Liver (tissue), 3 donors: Measurements from ENCODE around the gene OSBPL9.

Source experiments
- GABPA ChIP-seq, 2 donors: IDR thresholded peaks in 1 of 2; conservative IDR thresholded peaks in 1 of 2; 2 replicates each; pipeline ENCODE4 v1.6.1; 2016; ENCODE audit warnings: antibody characterized with exemption in 2 of 2, mild to moderate bottlenecking in 1 of 2, moderate library complexity in 1 of 2
- RAD21 ChIP-seq, 2 donors: IDR thresholded peaks; 2 replicates each; pipeline ENCODE4 v1.6.1; 2016; ENCODE audit warnings: antibody characterized with exemption in 2 of 2, mild to moderate bottlenecking in 2 of 2
- RXRA ChIP-seq, 2 donors: IDR thresholded peaks; 2 replicates each; pipeline ENCODE4 v1.6.1; 2017 to 2018; ENCODE audit warnings: antibody characterized with exemption in 2 of 2, mild to moderate bottlenecking in 1 of 2
- YY1 ChIP-seq: IDR thresholded peaks from 2 replicates; pipeline ENCODE4 v1.6.1; 2016; ENCODE audit warnings: antibody characterized with exemption, mild to moderate bottlenecking
- TF ChIP-seq, protein P1 (sequence below): fragments of 150-350 bp; IDR thresholded peaks from 2 replicates; pipeline ENCODE4 v1.5.1; 2017; ENCODE audit warnings: improper control_type of control experiment, low read depth, low read length; ENCODE audit not compliant: missing input control
- TF ChIP-seq, protein P2 (sequence below): IDR thresholded peaks from 2 replicates; pipeline ENCODE4 v1.6.1; 2016; ENCODE audit warnings: antibody characterized with exemption
- TF ChIP-seq, protein P3 (sequence below): IDR thresholded peaks from 2 replicates; pipeline ENCODE4 v1.6.1; 2016; ENCODE audit warnings: antibody characterized with exemption, mild to moderate bottlenecking
- TF ChIP-seq, protein P4 (sequence below): IDR thresholded peaks from 2 replicates; pipeline ENCODE4 v1.6.1; 2016; ENCODE audit warnings: antibody characterized with exemption
- donor health status: healthy.
- donor health status: healthy.

DNA sequence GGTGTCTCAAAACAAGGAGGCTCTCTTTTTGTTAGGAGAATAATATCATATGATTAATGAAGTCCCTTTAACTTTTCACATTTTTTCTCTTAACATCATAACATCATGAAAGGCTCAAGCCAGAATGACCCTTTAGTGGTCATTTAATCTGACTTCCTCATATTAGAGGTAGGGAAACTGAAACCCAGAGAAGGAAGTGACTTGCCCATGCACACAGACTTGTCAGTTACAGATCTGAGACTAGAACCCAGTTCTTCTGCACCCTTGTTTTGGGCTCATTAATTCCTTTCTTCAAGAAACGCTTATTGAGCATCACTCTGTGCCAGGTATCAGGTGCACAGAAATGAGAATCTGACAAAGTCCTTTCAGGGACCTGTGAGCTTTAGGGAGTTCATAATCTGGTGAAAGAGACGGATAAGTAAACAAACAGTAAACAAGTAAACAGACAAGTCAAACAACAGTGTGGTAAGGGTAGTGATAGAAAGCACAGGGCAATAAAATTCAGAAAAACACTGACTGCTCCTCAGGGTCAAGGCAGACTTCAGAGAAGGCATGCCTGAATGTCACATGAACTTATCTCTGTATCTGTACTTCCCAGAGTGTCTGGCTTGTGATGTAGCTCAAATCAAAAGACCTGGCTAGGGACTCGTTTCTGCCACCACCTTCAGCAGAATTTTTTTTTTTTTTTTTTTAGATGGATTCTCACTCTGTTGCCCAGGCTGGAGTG is 38.3 kb upstream of the OSBPL9 start:
- TF ChIP-seq, protein P1, sequence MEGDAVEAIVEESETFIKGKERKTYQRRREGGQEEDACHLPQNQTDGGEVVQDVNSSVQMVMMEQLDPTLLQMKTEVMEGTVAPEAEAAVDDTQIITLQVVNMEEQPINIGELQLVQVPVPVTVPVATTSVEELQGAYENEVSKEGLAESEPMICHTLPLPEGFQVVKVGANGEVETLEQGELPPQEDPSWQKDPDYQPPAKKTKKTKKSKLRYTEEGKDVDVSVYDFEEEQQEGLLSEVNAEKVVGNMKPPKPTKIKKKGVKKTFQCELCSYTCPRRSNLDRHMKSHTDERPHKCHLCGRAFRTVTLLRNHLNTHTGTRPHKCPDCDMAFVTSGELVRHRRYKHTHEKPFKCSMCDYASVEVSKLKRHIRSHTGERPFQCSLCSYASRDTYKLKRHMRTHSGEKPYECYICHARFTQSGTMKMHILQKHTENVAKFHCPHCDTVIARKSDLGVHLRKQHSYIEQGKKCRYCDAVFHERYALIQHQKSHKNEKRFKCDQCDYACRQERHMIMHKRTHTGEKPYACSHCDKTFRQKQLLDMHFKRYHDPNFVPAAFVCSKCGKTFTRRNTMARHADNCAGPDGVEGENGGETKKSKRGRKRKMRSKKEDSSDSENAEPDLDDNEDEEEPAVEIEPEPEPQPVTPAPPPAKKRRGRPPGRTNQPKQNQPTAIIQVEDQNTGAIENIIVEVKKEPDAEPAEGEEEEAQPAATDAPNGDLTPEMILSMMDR, result no peak
- TF ChIP-seq RAD21 (IDR thresholded peaks at IDR 0.05), result no peak
- TF ChIP-seq GABPA (IDR thresholded peaks at IDR 0.05 in 1 of 2, conservative IDR thresholded peaks at IDR 0.05 in 1 of 2), result no peak
- TF ChIP-seq RXRA (IDR thresholded peaks at IDR 0.05), result no peak
- TF ChIP-seq, protein P2, sequence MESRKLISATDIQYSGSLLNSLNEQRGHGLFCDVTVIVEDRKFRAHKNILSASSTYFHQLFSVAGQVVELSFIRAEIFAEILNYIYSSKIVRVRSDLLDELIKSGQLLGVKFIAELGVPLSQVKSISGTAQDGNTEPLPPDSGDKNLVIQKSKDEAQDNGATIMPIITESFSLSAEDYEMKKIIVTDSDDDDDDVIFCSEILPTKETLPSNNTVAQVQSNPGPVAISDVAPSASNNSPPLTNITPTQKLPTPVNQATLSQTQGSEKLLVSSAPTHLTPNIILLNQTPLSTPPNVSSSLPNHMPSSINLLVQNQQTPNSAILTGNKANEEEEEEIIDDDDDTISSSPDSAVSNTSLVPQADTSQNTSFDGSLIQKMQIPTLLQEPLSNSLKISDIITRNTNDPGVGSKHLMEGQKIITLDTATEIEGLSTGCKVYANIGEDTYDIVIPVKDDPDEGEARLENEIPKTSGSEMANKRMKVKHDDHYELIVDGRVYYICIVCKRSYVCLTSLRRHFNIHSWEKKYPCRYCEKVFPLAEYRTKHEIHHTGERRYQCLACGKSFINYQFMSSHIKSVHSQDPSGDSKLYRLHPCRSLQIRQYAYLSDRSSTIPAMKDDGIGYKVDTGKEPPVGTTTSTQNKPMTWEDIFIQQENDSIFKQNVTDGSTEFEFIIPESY, result no peak
- TF ChIP-seq, protein P3, sequence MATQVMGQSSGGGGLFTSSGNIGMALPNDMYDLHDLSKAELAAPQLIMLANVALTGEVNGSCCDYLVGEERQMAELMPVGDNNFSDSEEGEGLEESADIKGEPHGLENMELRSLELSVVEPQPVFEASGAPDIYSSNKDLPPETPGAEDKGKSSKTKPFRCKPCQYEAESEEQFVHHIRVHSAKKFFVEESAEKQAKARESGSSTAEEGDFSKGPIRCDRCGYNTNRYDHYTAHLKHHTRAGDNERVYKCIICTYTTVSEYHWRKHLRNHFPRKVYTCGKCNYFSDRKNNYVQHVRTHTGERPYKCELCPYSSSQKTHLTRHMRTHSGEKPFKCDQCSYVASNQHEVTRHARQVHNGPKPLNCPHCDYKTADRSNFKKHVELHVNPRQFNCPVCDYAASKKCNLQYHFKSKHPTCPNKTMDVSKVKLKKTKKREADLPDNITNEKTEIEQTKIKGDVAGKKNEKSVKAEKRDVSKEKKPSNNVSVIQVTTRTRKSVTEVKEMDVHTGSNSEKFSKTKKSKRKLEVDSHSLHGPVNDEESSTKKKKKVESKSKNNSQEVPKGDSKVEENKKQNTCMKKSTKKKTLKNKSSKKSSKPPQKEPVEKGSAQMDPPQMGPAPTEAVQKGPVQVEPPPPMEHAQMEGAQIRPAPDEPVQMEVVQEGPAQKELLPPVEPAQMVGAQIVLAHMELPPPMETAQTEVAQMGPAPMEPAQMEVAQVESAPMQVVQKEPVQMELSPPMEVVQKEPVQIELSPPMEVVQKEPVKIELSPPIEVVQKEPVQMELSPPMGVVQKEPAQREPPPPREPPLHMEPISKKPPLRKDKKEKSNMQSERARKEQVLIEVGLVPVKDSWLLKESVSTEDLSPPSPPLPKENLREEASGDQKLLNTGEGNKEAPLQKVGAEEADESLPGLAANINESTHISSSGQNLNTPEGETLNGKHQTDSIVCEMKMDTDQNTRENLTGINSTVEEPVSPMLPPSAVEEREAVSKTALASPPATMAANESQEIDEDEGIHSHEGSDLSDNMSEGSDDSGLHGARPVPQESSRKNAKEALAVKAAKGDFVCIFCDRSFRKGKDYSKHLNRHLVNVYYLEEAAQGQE, result no peak
- no peak for TF ChIP-seq YY1
- TF ChIP-seq, protein P4, sequence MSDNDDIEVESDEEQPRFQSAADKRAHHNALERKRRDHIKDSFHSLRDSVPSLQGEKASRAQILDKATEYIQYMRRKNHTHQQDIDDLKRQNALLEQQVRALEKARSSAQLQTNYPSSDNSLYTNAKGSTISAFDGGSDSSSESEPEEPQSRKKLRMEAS, result no peak
